Measurements from ENCODE around the gene IMMT.

- TF ChIP-seq CTCF (IDR thresholded peaks at IDR 0.05): no peak
- TF ChIP-seq EZH2 (IDR thresholded peaks at IDR 0.05; ENCODE audit: borderline replicate concordance, insufficient read depth, low read depth, low read length, poor library complexity, severe bottlenecking): no peak
These were observed 37.6 kb upstream of the IMMT start for GRCh38 chr2:86232910-86233309.

Measured in B cell (primary cell).